CD4-positive, alpha-beta T cell treated with Interleukin-2 at 100 ng/mL for 4 hours (primary cell): Measurements from ENCODE around the gene PDCD1.
A peak's percentile ranks its signal among the peaks of the same experiment; 100 is the strongest.
"Not testable (repeated sequence)": the region's sequence is repeated elsewhere in the genome, so short reads cannot be mapped to it uniquely, and the experiment has no call there.

Source experiments
- DNase-seq: peaks from one replicate; pipeline ENCODE4 v3.0.0-alpha.2; 2020; ENCODE audit warnings: low spot score

Gene PDCD1

GRCh38 chr2:241858206-241859016, at the start of gene PDCD1:
TSS of gene PDCD1 (minus strand) at chr2:241858894. CDS start at chr2:241858838, 56 bp downstream.
- DNase-seq, result peak; percentile 58

- not testable (repeated sequence) for DNase-seq
These were observed 49.1 kb upstream of the PDCD1 start for GRCh38 chr2:241907831-241908230.

GRCh38 chr2:241906826-241907570, 48.3 kb upstream of the PDCD1 start:
- DNase-seq, result no peak

GRCh38 chr2:241906378-241906770, 47.7 kb upstream of the PDCD1 start:
- DNase-seq, result not testable (repeated sequence)

- no peak for DNase-seq
These were observed 47.2 kb upstream of the PDCD1 start for GRCh38 chr2:241905716-241906377.

- DNase-seq, result no peak
These were observed 46.4 kb upstream of the PDCD1 start for GRCh38 chr2:241904791-241905710.

GRCh38 chr2:241904011-241904718, 45.5 kb upstream of the PDCD1 start:
- no peak for DNase-seq

GRCh38 chr2:241903121-241904010, 44.7 kb upstream of the PDCD1 start:
- no peak for DNase-seq

- no peak for DNase-seq
These were observed 43.8 kb upstream of the PDCD1 start for GRCh38 chr2:241902357-241902991.

- no peak for DNase-seq
These were observed 43.0 kb upstream of the PDCD1 start for GRCh38 chr2:241901500-241902351.

GRCh38 chr2:241901018-241901380, 42.3 kb upstream of the PDCD1 start:
- DNase-seq, result no peak

GRCh38 chr2:241900251-241901017, 41.7 kb upstream of the PDCD1 start:
- DNase-seq, result no peak

- no peak for DNase-seq
These were observed 40.0 kb upstream of the PDCD1 start for GRCh38 chr2:241898463-241899270.

GRCh38 chr2:241897231-241897916, 38.7 kb upstream of the PDCD1 start:
- no peak for DNase-seq

- no peak for DNase-seq
These were observed 38.1 kb upstream of the PDCD1 start for GRCh38 chr2:241896746-241897201.
